ENCODE measurements around the gene FGF13.

The FGF13 gene

GRCh38 chrX:138711399-138712347 is at the start of gene FGF13:
Gene FGF13 (minus strand): TSS chrX:138711717. CDS start chrX:138711003, 714 bp downstream.
- no peak for DNase-seq (ENCODE audit: low read depth in 3 of 3)

GRCh38 chrX:138759217-138759943 is 47.9 kb upstream of the FGF13 start:
- DNase-seq (ENCODE audit: low read depth in 3 of 3): no peak

- DNase-seq (ENCODE audit: low read depth in 3 of 3): no peak
Observed at GRCh38 chrX:138756234-138756633, 44.7 kb upstream of the FGF13 start.

GRCh38 chrX:138754861-138755260 is 43.3 kb upstream of the FGF13 start:
- DNase-seq (ENCODE audit: low read depth in 3 of 3): no peak

GRCh38 chrX:138748480-138748879 is 37.0 kb upstream of the FGF13 start:
- DNase-seq (ENCODE audit: low read depth in 3 of 3): no peak

GRCh38 chrX:138745196-138745595 is 33.7 kb upstream of the FGF13 start:
- no peak for DNase-seq (ENCODE audit: low read depth in 3 of 3)

- DNase-seq (ENCODE audit: low read depth in 3 of 3): no peak
Observed at GRCh38 chrX:138742217-138742616, 30.7 kb upstream of the FGF13 start.

- DNase-seq (ENCODE audit: low read depth in 3 of 3): no peak
Observed at GRCh38 chrX:138740341-138740740, 28.8 kb upstream of the FGF13 start.

GRCh38 chrX:138723301-138723700 is 11.8 kb upstream of the FGF13 start:
- no peak for DNase-seq (ENCODE audit: low read depth in 3 of 3)

GRCh38 chrX:138719396-138719795 is 7.9 kb upstream of the FGF13 start:
- no peak for DNase-seq (ENCODE audit: low read depth in 3 of 3)

- no peak for DNase-seq (ENCODE audit: low read depth in 3 of 3)
Observed at GRCh38 chrX:138718941-138719340, 7.4 kb upstream of the FGF13 start.

GRCh38 chrX:138710866-138711341 is 613 bp downstream of the FGF13 start:
- no peak for DNase-seq (ENCODE audit: low read depth in 3 of 3)

- DNase-seq (ENCODE audit: low read depth in 3 of 3): no peak
Observed at GRCh38 chrX:138709886-138710791, 1.4 kb downstream of the FGF13 start.

- DNase-seq (ENCODE audit: low read depth in 3 of 3): no peak
Observed at GRCh38 chrX:138708268-138708667, 3.2 kb downstream of the FGF13 start.

- no peak for DNase-seq (ENCODE audit: low read depth in 3 of 3)
Observed at GRCh38 chrX:138704596-138704995, 6.9 kb downstream of the FGF13 start.

GRCh38 chrX:138704101-138704500 is 7.4 kb downstream of the FGF13 start:
- DNase-seq (ENCODE audit: low read depth in 3 of 3): no peak

- no peak for DNase-seq (ENCODE audit: low read depth in 3 of 3)
Observed at GRCh38 chrX:138692591-138692990, 18.9 kb downstream of the FGF13 start.

GRCh38 chrX:138691186-138691585 is 20.3 kb downstream of the FGF13 start:
- DNase-seq (ENCODE audit: low read depth in 3 of 3): no peak

- DNase-seq (ENCODE audit: low read depth in 3 of 3): no peak
Observed at GRCh38 chrX:138690591-138690990, 20.9 kb downstream of the FGF13 start.

- DNase-seq (ENCODE audit: low read depth in 3 of 3): no peak
Observed at GRCh38 chrX:138683600-138683999, 27.9 kb downstream of the FGF13 start.

- no peak for DNase-seq (ENCODE audit: low read depth in 3 of 3)
Observed at GRCh38 chrX:138669693-138670092, 41.8 kb downstream of the FGF13 start.

GRCh38 chrX:138664466-138664865 is 47.1 kb downstream of the FGF13 start:
- DNase-seq (ENCODE audit: low read depth in 3 of 3): no peak

All from stimulated activated CD4-positive, alpha-beta T cell treated with anti-CD3 and anti-CD28 coated beads, TNF-alpha, amount 100 ng/mL, for 24 hours (primary cell).